Measurements from ENCODE around the gene PCBD1.

The PCBD1 gene

GRCh38 chr10:70905071-70906021, 17.0 kb upstream of the PCBD1 start:
- TF ChIP-seq CTCF (IDR thresholded peaks at IDR 0.05; ENCODE audit: control insufficient read depth, insufficient read depth, low read depth, low read length, missing control alignments) = no peak
- no peak for DNase-seq (ENCODE audit: low read depth)

GRCh38 chr10:70903262-70903921, 15.0 kb upstream of the PCBD1 start:
- DNase-seq (ENCODE audit: low read depth) = no peak
- TF ChIP-seq CTCF (IDR thresholded peaks at IDR 0.05; ENCODE audit: control insufficient read depth, insufficient read depth, low read depth, low read length, missing control alignments) = peak; percentile 88
- H3K4me3 ChIP-seq (ENCODE audit: control insufficient read depth, low read depth, low read length) = no peak overlapping the region

More at GRCh38 chr10:70905071-70906021, 17.0 kb upstream of the PCBD1 start:
- no peak overlapping the region for H3K4me3 ChIP-seq (ENCODE audit: control insufficient read depth, low read depth, low read length)

GRCh38 chr10:70902661-70903261, 14.4 kb upstream of the PCBD1 start:
- TF ChIP-seq CTCF (IDR thresholded peaks at IDR 0.05; ENCODE audit: control insufficient read depth, insufficient read depth, low read depth, low read length, missing control alignments) = no peak
- DNase-seq (ENCODE audit: low read depth) = no peak

GRCh38 chr10:70901276-70901878, 13.0 kb upstream of the PCBD1 start:
- TF ChIP-seq CTCF (IDR thresholded peaks at IDR 0.05; ENCODE audit: control insufficient read depth, insufficient read depth, low read depth, low read length, missing control alignments) = no peak
- H3K4me3 ChIP-seq (ENCODE audit: control insufficient read depth, low read depth, low read length) = no peak overlapping the region
- DNase-seq (ENCODE audit: low read depth) = no peak

More at GRCh38 chr10:70902661-70903261, 14.4 kb upstream of the PCBD1 start:
- no peak overlapping the region for H3K4me3 ChIP-seq (ENCODE audit: control insufficient read depth, low read depth, low read length)

- no peak overlapping the region for H3K4me3 ChIP-seq (ENCODE audit: control insufficient read depth, low read depth, low read length)
- TF ChIP-seq CTCF (IDR thresholded peaks at IDR 0.05; ENCODE audit: control insufficient read depth, insufficient read depth, low read depth, low read length, missing control alignments) = no peak
- no peak for DNase-seq (ENCODE audit: low read depth)
Measured at GRCh38 chr10:70899096-70899495, 10.7 kb upstream of the PCBD1 start.

- no peak for DNase-seq (ENCODE audit: low read depth)
- TF ChIP-seq CTCF (IDR thresholded peaks at IDR 0.05; ENCODE audit: control insufficient read depth, insufficient read depth, low read depth, low read length, missing control alignments) = no peak
- H3K4me3 ChIP-seq (ENCODE audit: control insufficient read depth, low read depth, low read length) = no peak overlapping the region
Measured at GRCh38 chr10:70898687-70899086, 10.3 kb upstream of the PCBD1 start.
